HepG2 (cell line): Measurements from ENCODE around the gene SMURF1.

Source experiments
- MATR3 ChIP-seq: sonication (generic); formaldehyde crosslinking; IDR thresholded peaks from 2 replicates; pipeline ENCODE4 v1.4.0; 2020; ENCODE audit warnings: missing genetic modification reagents
- POLR2A ChIP-seq, 2 experiments: IDR thresholded peaks; 2 replicates each; pipeline ENCODE4 v1.6.1; 2011; ENCODE audit warnings: low read depth in 2 of 2, low read length in 2 of 2, mild to moderate bottlenecking in 1 of 2, moderate library complexity in 1 of 2; ENCODE audit not compliant: insufficient read depth in 1 of 2
- POLR2AphosphoS5 ChIP-seq: IDR thresholded peaks from 2 replicates; pipeline ENCODE4 v1.6.1; 2012; ENCODE audit warnings: low read depth, low read length
- SUZ12 ChIP-seq: fragments of 150-350 bp; IDR thresholded peaks from 2 replicates; pipeline ENCODE4 v1.6.1; 2014; ENCODE audit warnings: low read depth, low read length
- ZNF549 ChIP-seq: sonication (generic); formaldehyde crosslinking; IDR thresholded peaks from 2 replicates; pipeline ENCODE4 v1.5.0; 2020; ENCODE audit warnings: missing genetic modification reagents
- ZNF883 ChIP-seq: sonication (generic); formaldehyde crosslinking; IDR thresholded peaks from 2 replicates; pipeline ENCODE4 v1.5.1; 2020; ENCODE audit warnings: mild to moderate bottlenecking, missing genetic modification reagents; ENCODE audit errors: not compliant biosample characterization
- TF ChIP-seq, protein P1 (sequence below): sonication (generic); formaldehyde crosslinking; IDR thresholded peaks from 2 replicates; pipeline ENCODE4 v1.5.1; 2020; ENCODE audit warnings: mild to moderate bottlenecking, missing genetic modification reagents
- TF ChIP-seq, protein P2 (sequence below): sonication (generic); formaldehyde crosslinking; IDR thresholded peaks from 2 replicates; pipeline ENCODE4 v1.5.0; 2020; ENCODE audit warnings: mild to moderate bottlenecking, missing genetic modification reagents, moderate library complexity
- TF ChIP-seq, protein P3 (sequence below): sonication (generic); formaldehyde crosslinking; IDR thresholded peaks from 2 replicates; pipeline ENCODE4 v1.8.0; 2022; ENCODE audit warnings: mild to moderate bottlenecking, missing genetic modification reagents

DNA sequence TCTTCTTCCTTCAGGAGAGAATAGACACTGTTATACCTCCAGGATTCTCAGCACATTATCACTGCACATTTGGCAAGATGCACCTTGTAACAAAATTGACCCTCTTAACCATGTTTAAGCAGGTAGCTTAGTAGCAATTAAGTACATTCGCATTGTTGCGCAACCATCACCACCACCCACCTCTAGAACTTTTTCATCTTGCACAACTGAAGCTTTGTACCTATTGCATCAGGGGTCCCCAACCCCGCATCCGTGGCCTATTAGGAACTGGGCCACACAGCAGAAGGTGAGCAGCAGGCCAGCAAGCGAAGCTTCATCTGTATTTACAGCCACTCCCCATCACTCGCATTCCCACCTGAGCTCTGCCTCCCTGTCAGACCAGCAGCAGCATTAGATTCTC lies 29.9 kb upstream of the SMURF1 start:
- TF ChIP-seq SUZ12, result no peak
- TF ChIP-seq, protein P1, sequence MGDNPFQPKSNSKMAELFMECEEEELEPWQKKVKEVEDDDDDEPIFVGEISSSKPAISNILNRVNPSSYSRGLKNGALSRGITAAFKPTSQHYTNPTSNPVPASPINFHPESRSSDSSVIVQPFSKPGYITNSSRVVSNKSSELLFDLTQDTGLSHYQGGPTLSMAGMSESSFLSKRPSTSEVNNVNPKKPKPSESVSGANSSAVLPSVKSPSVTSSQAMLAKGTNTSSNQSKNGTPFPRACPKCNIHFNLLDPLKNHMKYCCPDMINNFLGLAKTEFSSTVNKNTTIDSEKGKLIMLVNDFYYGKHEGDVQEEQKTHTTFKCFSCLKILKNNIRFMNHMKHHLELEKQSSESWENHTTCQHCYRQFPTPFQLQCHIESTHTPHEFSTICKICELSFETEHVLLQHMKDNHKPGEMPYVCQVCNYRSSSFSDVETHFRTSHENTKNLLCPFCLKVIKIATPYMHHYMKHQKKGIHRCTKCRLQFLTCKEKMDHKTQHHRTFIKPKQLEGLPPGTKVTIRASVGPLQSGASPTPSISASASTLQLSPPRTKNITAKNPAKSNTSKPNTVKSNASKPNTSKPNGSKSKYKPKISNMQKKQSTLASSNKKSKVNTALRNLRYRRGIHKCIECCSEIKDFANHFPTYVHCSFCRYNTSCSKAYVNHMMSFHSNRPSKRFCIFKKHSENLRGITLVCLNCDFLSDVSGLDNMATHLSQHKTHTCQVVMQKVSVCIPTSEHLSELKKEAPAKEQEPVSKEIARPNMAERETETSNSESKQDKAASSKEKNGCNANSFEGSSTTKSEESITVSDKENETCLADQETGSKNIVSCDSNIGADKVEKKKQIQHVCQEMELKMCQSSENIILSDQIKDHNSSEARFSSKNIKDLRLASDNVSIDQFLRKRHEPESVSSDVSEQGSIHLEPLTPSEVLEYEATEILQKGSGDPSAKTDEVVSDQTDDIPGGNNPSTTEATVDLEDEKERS (CRISPR knock-in tag), result no peak
- TF ChIP-seq, protein P2, sequence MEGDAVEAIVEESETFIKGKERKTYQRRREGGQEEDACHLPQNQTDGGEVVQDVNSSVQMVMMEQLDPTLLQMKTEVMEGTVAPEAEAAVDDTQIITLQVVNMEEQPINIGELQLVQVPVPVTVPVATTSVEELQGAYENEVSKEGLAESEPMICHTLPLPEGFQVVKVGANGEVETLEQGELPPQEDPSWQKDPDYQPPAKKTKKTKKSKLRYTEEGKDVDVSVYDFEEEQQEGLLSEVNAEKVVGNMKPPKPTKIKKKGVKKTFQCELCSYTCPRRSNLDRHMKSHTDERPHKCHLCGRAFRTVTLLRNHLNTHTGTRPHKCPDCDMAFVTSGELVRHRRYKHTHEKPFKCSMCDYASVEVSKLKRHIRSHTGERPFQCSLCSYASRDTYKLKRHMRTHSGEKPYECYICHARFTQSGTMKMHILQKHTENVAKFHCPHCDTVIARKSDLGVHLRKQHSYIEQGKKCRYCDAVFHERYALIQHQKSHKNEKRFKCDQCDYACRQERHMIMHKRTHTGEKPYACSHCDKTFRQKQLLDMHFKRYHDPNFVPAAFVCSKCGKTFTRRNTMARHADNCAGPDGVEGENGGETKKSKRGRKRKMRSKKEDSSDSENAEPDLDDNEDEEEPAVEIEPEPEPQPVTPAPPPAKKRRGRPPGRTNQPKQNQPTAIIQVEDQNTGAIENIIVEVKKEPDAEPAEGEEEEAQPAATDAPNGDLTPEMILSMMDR, result no peak
- TF ChIP-seq ZNF883, result no peak
- TF ChIP-seq, protein P3, sequence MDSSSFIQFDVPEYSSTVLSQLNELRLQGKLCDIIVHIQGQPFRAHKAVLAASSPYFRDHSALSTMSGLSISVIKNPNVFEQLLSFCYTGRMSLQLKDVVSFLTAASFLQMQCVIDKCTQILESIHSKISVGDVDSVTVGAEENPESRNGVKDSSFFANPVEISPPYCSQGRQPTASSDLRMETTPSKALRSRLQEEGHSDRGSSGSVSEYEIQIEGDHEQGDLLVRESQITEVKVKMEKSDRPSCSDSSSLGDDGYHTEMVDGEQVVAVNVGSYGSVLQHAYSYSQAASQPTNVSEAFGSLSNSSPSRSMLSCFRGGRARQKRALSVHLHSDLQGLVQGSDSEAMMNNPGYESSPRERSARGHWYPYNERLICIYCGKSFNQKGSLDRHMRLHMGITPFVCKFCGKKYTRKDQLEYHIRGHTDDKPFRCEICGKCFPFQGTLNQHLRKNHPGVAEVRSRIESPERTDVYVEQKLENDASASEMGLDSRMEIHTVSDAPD, result no peak
- TF ChIP-seq POLR2A (IDR thresholded peaks at IDR 0.05; ENCODE audit: insufficient read depth in 1 of 2, low read depth in 2 of 2, low read length in 2 of 2), result no peak
- TF ChIP-seq MATR3 (CRISPR knock-in tag), result no peak
- TF ChIP-seq POLR2AphosphoS5, result no peak
- no peak for TF ChIP-seq ZNF549 (CRISPR knock-in tag)
